ENCODE data around the gene FBXL20. TPM values are rescaled to one million over a fixed set of nuclear protein-coding genes. Genes with fewer than 3 reads are reported as not detected.

The FBXL20 gene
- total and polyA plus RNA-seq, 2 of the 8 experiments (the other 6 are each of a cell fraction or from before 2014, with no cell fraction given), result 5.5 to 11.0 TPM

- no peak overlapping the region for H4K91ac ChIP-seq (replicated peaks; ENCODE audit: insufficient read length, low read length)
- DNase-seq (ENCODE audit: low read depth in 1 of 2, low spot score in 2 of 2), result no peak
- no peak overlapping the region for H3K4me3 ChIP-seq (ENCODE audit: extremely low read depth in 1 of 4, insufficient read depth in 2 of 4, low read depth in 3 of 4, low read length in 4 of 4)
- no peak overlapping the region for H3K23ac ChIP-seq (ENCODE audit: insufficient read length)
- 70% methylated on average over 3 of the region's 3 CpGs; no CpG with 5 or more reads in 1 of the 2 experiments for whole genome bisulfite sequencing, 2 experiments (ENCODE audit: extremely low coverage in 1 of 2, insufficient coverage in 1 of 2, insufficient read length in 1 of 2, insufficient replicate concordance in 2 of 2, low coverage in 1 of 2, low lambda C conversion rate in 2 of 2, missing lambda C conversion rate in 1 of 2)
- H3K4me1 ChIP-seq (replicated peaks in 1 of 4; ENCODE audit: control insufficient read depth in 3 of 4, insufficient read depth in 4 of 4, low read length in 3 of 4), result peaks cover 0 to 8% (median 5%) of the 10 kb centered on the region in 4 experiments; a peak in 6 of 7 replicates
- H3K4ac ChIP-seq (replicated peaks; ENCODE audit: insufficient read length, low read depth, low read length), result no peak overlapping the region
- no peak overlapping the region for H4K8ac ChIP-seq (ENCODE audit: extremely low read depth, insufficient read depth, low read length)
- H2BK15ac ChIP-seq (ENCODE audit: low read length), result no peak overlapping the region
- H2BK120ac ChIP-seq (replicated peaks; ENCODE audit: low read depth, low read length), result no peak overlapping the region
- H3K23me2 ChIP-seq (ENCODE audit: low read depth, low read length), result no peaks in the 10 kb centered on the region; the same call in 1 of the 2 replicates
- no peaks in the 10 kb centered on the region for H3K36me3 ChIP-seq (ENCODE audit: control insufficient read depth in 2 of 4, insufficient read depth in 4 of 4, low read length in 3 of 4)
- no peak overlapping the region for H3K18ac ChIP-seq (ENCODE audit: extremely low read depth, low read length)
- no peak overlapping the region for H2AK5ac ChIP-seq (ENCODE audit: low read depth, low read length)
- no peaks in the 10 kb centered on the region for H3K27me3 ChIP-seq (replicated peaks in 1 of 4; ENCODE audit: control insufficient read depth in 3 of 4, extremely low read depth in 1 of 4, insufficient read depth in 3 of 4, low read length in 3 of 4)
- no peak overlapping the region for H2BK5ac ChIP-seq (ENCODE audit: low read depth, low read length)
- no peak overlapping the region for H2BK20ac ChIP-seq (ENCODE audit: low read length)
- no peak overlapping the region for H3K56ac ChIP-seq (replicated peaks; ENCODE audit: insufficient read length, low read depth, low read length)
- FAIRE-seq, result no peak
- H3K14ac ChIP-seq (ENCODE audit: insufficient read length), result no peak overlapping the region
- no peaks in the 10 kb centered on the region for H3K79me1 ChIP-seq (ENCODE audit: low read depth, low read length)
- no peak overlapping the region for H4K5ac ChIP-seq (ENCODE audit: insufficient read length, low read depth, low read length)
- H3K9me3 ChIP-seq (ENCODE audit: insufficient read depth in 2 of 2, low read depth in 1 of 2, low read length in 1 of 2), result no peaks in the 10 kb centered on the region
- H3K4me2 ChIP-seq (ENCODE audit: insufficient read depth in 1 of 2, low read depth in 2 of 2, low read length in 2 of 2), result no peak overlapping the region
- no peak overlapping the region for H3K9ac ChIP-seq (replicated peaks in 1 of 4; ENCODE audit: extremely low read depth in 1 of 4, low read depth in 3 of 4, low read length in 3 of 4)
- no peaks in the 10 kb centered on the region for H4K20me1 ChIP-seq (replicated peaks in 1 of 2; ENCODE audit: control insufficient read depth in 1 of 2, insufficient read depth in 2 of 2, low read length in 2 of 2)
- no peaks in the 10 kb centered on the region for H3K79me2 ChIP-seq (ENCODE audit: control insufficient read depth in 1 of 2, insufficient read depth in 2 of 2, low read length in 2 of 2)
- ChIA-PET CTCF (ENCODE audit: partially characterized antibody) (interaction anchor here (0.9 to 22.6 kb wide), 12 partner anchors 4 to 263 kb away, joined by 3 to 982 read pairs (median 10); partner anchors contain the start of genes ARL5C and RPL19), POLR2A (ENCODE audit: partially characterized antibody) (interaction anchor here (2.7 to 9.0 kb wide), 2 partner anchors 40 to 46 kb away, joined by 24 to 113 read pairs; partner anchors contain the start of gene RPL19)
- no peak overlapping the region for H2AFZ ChIP-seq (ENCODE audit: low read length)
- H3K27ac ChIP-seq (ENCODE audit: low read depth, low read length), result no peak overlapping the region
- no peak overlapping the region for H2BK12ac ChIP-seq (ENCODE audit: low read depth, low read length)
- TF ChIP-seq, protein P1, sequence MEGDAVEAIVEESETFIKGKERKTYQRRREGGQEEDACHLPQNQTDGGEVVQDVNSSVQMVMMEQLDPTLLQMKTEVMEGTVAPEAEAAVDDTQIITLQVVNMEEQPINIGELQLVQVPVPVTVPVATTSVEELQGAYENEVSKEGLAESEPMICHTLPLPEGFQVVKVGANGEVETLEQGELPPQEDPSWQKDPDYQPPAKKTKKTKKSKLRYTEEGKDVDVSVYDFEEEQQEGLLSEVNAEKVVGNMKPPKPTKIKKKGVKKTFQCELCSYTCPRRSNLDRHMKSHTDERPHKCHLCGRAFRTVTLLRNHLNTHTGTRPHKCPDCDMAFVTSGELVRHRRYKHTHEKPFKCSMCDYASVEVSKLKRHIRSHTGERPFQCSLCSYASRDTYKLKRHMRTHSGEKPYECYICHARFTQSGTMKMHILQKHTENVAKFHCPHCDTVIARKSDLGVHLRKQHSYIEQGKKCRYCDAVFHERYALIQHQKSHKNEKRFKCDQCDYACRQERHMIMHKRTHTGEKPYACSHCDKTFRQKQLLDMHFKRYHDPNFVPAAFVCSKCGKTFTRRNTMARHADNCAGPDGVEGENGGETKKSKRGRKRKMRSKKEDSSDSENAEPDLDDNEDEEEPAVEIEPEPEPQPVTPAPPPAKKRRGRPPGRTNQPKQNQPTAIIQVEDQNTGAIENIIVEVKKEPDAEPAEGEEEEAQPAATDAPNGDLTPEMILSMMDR (IDR thresholded peaks at IDR 0.05; ENCODE audit: control extremely low read depth in 1 of 3, insufficient read depth in 1 of 3, low read depth in 1 of 3, low read length in 3 of 3), result no peak
- TF ChIP-seq SIX5 (IDR thresholded peaks at IDR 0.05; ENCODE audit: low read depth, low read length) (no peak), SIRT6 (IDR thresholded peaks at IDR 0.05; ENCODE audit: low read length) (no peak), ZNF274 (IDR thresholded peaks at IDR 0.05; ENCODE audit: borderline replicate concordance, extremely low read depth, low read length) (no peak), KDM4A (IDR thresholded peaks at IDR 0.05; ENCODE audit: low read depth, low read length, severe bottlenecking) (no peak), CHD1 (IDR thresholded peaks at IDR 0.05; ENCODE audit: low read depth, low read length) (no peak), SP2 (IDR thresholded peaks at IDR 0.05; ENCODE audit: low read length) (no peak), TAF1 (IDR thresholded peaks at IDR 0.05; ENCODE audit: low read depth, low read length) (no peak), KDM1A (IDR thresholded peaks at IDR 0.05; ENCODE audit: borderline replicate concordance, low read length) (no peak), HDAC6 (IDR thresholded peaks at IDR 0.05; ENCODE audit: low read depth, low read length) (no peak), CHD2 (IDR thresholded peaks at IDR 0.05; ENCODE audit: low read length) (no peak)
- TF ChIP-seq, protein P2, sequence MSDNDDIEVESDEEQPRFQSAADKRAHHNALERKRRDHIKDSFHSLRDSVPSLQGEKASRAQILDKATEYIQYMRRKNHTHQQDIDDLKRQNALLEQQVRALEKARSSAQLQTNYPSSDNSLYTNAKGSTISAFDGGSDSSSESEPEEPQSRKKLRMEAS (IDR thresholded peaks at IDR 0.05), result no peak
Measured at GRCh38 chr17:39246274-39246673, 155.2 kb downstream of the FBXL20 start.

Measured in H1 (cell line).